IPS-18c (cell line): ENCODE results near the gene SPATA9.
A peak's percentile ranks its signal among the peaks of the same experiment; 100 is the strongest.
"Not testable (repeated sequence)": the region's sequence is repeated elsewhere in the genome, so short reads cannot be mapped to it uniquely, and the experiment has no call there.

Experiments used
- H3K4me3 ChIP-seq: 2 replicates; pipeline ENCODE4 v1.7.0; 2013; ENCODE audit warnings: low read depth, mild to moderate bottlenecking, low read length, moderate library complexity; ENCODE audit not compliant: insufficient read depth
- H3K9me3 ChIP-seq: one replicate; pipeline ENCODE4 v1.6.1; 2013; ENCODE audit warnings: mild to moderate bottlenecking, low read length, moderate library complexity; ENCODE audit not compliant: control insufficient read depth, insufficient read depth

Gene SPATA9

DNA sequence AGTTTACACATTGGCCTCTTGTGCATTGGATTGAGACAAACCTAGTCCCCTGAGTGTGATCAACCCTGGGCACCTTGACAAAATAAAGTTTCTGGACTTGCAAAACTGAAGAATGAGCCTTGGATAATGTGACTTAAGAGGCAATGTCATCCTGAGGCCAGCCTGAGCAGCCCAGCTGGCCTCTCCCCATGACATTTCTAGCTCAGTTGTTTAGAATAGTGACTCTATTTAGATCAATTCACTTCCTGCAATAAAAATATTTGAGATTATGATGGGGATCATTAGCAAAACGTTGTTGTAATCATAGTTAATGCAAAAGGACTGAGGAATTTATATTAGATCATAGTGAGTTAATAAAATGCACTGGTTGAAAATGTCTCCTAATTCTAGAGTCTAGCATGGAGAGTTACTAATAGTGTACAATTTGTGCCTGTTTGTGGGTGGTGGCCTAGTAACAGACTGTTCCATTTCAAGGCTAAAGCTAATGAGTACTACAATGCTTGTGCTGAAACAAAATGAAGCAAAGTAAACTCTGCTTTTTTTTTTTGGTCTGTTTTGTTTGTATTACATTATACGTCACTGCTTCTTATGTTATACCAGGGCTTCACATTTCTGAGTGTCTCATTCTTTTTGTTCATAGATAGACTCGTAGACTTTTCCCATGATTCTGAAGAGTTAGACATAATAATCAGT lies 37.4 kb upstream of the SPATA9 start:
- no peak overlapping the region for H3K4me3 ChIP-seq
- H3K9me3 ChIP-seq: no peaks in the 10 kb centered on the region

DNA sequence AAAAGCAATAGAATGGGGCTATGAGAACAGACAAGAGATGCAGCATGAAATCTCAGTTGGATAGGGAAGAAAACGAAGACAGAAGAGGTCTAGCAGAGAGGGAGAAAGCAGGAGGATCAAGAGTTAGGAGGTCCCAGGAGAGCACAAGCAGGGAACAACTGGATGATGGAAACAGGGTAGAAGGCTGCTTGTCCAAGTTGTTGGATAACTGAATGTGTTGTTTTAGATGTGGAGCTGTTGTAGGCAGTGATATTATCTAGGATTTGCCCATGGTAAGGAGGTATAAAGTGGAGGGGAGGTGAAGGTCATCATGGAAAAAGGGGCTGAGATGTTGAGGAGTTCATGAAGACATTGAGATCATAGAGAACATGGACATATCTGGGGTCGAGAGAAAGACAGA lies 35.9 kb upstream of the SPATA9 start:
- no peaks in the 10 kb centered on the region for H3K9me3 ChIP-seq
- H3K4me3 ChIP-seq: no peak overlapping the region

DNA sequence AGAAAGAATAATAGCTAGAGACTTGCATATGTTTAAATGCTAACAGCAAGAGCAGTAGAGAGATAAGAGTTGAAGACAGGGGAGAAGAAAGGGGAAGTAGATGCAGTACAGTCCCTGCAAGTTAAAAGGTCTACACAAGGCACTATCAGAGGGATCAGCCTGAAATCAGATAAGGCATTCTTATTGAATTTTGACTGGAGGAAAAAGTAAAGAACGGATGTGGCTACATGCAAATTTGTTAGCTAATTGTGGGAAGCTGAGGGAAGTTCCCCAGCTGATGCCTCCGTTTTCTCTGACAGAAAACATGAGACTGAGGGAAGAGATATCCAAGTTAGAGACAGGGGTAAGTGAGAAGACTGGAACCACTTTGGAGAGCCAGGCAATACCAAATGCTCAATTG lies 35.4 kb upstream of the SPATA9 start:
- Histone ChIP-seq H3K9me3 (no peaks in the 10 kb centered on the region), H3K4me3 (no peak overlapping the region)

DNA sequence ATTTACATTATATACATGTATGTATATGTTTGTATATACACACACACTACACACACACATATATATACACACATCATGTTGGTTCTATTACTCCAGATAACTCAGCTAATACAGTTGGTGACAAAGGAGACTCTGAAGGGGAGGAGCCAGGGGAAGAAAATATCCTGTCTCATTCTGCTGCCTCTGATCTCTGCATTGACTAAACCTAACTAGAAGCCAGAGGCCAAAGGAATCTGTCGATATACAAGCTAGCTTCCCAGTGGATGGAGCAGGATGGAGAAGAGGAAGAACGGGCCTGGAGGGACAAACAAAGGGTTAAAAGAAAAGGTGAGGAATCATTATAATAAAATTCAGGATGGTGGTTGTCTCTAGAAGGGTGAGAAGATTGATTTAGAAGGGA lies 34.6 kb upstream of the SPATA9 start:
- Histone ChIP-seq H3K4me3 (no peak overlapping the region), H3K9me3 (no peaks in the 10 kb centered on the region)

DNA sequence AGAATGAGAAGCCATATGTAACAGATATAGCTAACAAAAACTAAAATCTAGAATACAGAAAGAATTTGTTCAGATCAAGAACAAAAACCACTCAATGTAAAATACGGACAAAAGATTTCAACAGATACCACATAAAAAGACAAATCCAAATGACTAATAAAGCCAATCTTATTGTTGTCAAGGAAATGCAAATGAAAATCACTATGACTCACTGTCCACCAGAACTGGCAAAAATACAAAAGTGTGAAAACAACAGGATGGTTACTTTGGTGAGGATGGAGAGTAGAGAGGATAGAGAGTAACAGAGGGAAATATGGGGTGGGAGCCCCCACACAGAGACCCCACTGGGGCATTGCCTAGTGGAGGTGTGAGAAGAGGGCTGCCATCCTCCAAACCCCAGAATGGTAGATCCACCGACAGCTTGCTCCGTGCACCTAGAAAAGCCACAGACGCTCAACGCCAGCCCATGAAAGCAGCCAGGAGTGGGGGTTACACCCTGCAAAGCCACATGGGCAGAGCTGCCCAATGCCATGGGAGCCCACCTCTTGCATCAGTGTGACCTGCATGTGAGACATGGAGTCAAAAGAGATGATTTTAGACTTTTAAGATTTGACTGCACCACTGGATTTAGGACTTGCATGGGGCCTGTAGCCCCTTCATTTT lies 33.1 kb upstream of the SPATA9 start:
- Histone ChIP-seq H3K9me3 (no peaks in the 10 kb centered on the region), H3K4me3 (no peak overlapping the region)

DNA sequence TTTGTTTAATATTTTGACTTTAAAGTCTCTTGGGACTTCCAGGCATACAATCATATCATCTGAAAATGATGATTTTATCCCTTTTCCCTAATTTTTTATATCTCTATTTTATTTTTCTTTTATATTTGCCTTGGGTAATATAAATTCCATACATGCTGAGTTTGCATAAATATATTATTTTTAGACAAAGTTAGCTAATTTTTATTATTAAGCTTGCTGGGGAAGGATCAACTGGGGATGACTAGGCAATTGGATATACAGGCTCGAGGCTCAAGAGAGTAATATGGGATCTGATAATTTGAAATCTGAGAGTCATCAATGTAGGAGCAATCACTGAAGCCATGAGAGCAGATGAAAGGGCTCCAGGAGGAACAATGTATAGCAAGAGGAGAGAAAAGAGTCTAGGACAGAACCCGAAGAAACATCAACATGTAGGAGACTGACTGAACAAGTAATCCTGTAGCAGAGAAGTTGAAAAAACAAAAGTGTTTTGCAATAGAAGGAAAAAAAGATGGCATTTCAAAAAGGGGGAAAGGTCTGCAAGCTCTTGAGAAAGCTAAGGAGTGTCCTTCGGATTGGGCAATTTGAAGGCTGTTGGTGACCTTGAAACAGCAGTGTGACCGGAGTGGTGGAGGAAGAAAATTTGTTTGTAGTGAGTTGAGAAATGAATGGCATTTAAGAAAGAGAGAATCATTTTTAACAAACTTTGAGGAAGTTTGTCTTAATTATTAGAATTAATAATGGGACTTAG lies 31.3 kb upstream of the SPATA9 start:
- Histone ChIP-seq H3K9me3 (no peaks in the 10 kb centered on the region), H3K4me3 (no peak overlapping the region)

DNA sequence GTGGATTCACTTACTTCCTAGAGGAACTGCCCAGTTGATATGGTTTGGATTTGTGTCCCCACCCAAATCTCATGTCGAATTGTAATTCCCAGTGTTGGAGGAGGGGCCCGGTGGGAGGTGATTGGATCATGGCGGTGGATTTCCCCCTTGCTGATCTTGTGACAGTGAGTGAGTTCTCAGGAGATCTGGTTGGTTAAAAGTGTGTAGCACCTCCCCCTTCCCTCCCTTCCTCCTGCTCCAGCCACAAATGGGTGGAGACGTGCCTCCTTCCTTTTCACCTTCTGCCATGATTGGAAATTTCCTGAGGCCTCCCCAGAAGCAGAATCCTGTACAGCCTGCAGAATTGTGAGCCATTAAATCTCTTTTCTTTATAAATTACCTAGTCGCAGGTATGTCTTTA lies 30.5 kb upstream of the SPATA9 start:
- not testable (repeated sequence) for H3K9me3 ChIP-seq, H3K4me3 ChIP-seq

DNA sequence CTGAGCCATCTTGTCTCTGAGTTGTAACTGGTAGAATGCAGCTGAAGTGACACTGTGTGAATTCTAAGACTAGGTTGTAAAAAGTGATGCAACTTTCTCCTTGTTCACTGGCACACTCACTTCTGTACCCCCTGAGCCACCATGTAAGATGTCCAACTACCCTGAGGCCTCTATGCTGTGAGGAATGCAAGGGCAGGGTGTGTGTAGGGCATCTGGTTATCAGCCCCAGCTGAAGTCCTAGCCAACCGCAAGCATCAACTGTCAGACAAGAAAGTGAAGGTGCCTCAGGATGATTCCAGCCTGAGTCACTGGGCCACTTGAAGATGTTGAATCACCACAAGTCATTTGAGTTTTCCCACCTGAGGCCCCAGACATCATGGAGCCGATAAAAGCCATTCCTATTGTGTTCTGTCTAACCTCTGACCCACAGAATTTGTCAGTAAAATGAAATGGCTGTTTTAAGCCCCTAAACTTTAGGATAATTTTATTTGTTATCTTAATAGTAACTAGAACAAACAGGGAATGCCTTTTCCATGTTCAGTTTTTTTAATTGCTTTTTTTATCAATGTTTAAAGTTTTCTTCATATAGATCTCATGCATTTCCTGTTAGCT lies 29.7 kb upstream of the SPATA9 start:
- no peak overlapping the region for H3K4me3 ChIP-seq

DNA sequence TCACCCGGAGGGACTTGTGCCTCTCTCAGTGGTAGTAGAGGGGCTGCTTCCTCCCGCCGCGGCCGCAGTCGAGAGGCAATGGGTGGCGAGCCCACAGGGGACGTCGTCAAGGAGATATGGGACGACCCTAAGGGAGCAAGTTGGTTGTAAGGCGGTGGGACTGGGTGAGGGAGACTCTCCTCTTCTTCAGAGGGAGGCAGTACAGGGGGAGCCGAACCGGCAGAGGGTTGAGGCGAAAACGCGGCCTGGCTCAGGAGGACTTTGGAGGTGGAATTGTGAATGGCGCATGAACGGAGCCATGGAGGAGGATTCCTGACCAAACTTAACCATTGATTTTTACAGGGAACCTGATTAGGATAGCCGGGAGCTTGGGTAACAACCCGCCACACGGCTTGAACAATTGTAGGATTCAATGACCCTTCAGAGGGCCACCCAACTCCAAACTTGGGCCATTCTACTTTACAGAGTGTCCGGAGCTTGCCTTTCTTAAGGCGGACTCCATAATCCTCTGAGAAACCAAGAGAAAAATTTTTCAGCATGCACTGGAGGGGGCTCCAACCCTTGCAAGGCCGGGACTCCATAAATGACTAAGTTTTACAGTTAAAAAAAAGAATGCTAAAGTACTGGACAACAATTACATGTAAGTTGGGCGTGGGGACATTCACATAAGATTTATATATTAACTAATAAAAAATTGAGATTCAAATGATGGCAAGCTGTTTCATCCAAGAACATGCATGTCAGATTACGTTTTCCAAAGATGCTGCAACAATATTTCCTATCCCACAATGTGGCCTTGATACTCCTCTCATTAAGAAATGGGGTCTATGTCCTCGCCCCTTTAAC lies 28.9 kb upstream of the SPATA9 start:
- Histone ChIP-seq H3K9me3 (no peaks in the 10 kb centered on the region), H3K4me3 (peak overlapping the region; percentile 62)

More for the DNA sequence above, 29.7 kb upstream of the SPATA9 start:
- no peaks in the 10 kb centered on the region for H3K9me3 ChIP-seq

DNA sequence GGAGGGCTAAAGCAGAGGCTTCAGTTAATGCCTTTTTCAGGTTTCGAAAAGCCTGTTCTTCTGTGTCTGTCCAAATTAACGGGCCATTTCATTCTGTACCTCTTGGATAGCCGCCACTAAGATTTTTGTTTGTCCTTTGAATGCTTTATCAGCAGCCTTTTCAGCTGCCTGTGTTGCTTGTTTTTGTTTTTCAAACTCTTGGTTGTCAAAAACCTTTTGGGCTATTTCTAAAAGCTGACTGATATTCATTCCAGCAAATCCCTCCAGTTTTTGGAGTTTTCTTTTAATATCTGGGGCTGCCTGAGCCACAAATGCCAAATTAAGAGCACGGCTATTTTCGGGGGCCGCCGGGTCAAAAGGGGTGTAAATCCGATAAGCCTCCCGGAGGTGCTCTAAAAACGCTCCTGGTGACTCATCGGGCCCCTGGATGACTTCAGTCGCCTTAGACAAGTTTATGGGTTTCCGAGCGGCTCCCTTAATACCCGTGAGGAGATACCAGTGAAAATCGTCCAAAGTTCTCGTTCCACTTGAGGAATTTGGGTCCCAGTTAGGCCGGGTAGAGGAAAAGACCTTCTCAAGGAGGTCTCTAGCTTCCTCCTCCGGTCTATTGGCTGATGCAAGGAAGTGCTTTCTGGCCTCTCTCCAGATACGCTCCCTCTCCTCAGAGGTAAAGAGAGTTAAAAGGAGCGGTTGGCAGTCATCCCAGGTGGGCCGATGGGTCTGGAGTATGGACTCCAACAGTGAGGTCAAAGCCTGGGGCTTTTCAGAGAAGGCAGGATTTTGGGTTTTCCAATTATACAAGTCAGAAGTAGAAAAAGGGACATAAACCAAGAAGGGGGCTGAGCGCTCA lies 28.1 kb upstream of the SPATA9 start:
- H3K9me3 ChIP-seq: not testable (repeated sequence)
- H3K4me3 ChIP-seq: peak overlapping the region; percentile 62

DNA sequence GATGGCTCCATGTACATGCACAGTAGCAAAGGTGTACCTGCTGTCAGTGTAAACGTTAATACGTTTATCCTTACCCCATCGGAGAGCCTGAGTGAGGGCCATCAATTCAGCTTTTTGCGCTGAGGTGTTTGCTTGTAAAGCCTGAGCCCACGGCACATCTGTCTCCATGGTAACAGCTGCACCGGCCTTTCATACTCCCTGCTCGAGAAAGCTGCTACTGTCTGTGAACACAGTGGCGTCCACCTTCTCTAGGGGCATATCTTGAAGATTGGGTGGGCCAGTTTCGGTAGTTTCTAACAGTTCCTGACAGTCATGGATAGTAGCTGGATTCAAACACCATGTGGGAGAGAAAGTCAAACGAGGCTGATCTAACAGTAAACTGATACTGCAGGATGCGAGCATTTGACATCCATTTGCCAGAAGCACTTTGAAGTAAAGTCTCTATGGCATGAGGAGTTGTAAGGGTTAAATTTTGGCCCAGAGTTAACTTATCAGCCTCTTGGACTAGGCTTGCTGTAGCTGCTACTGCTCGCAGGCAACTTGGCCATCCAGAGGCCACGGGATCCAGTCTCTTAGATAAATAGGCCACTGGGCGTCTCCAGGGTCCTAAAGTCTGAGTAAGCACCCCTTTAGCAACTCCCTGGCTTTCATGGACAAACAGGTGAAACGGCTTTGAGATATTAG lies 27.3 kb upstream of the SPATA9 start:
- H3K9me3 ChIP-seq: no peaks in the 10 kb centered on the region
- peak overlapping the region; percentile 62; the same call in 1 of the 2 replicates for H3K4me3 ChIP-seq

DNA sequence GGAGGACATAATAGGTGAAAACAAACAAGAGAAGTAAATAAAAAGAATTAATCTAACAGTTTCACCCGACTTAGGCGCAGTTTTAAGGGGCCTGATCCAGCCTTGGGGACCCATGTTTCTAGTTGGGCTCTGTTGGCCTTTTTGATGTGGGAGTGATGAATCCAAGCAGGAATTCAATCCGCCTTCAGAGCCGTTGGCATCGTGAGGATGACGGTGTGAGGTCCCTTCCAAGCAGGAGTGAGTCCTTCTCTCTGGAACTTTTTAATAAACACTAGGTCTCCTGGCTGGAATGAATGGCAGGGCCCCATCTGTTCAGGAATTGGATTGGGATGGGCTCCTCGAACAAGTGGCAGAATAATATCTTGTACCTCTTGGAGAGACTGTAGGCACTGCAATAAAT lies 26.1 kb upstream of the SPATA9 start:
- Histone ChIP-seq H3K9me3 (no peaks in the 10 kb centered on the region), H3K4me3 (no peak overlapping the region)

DNA sequence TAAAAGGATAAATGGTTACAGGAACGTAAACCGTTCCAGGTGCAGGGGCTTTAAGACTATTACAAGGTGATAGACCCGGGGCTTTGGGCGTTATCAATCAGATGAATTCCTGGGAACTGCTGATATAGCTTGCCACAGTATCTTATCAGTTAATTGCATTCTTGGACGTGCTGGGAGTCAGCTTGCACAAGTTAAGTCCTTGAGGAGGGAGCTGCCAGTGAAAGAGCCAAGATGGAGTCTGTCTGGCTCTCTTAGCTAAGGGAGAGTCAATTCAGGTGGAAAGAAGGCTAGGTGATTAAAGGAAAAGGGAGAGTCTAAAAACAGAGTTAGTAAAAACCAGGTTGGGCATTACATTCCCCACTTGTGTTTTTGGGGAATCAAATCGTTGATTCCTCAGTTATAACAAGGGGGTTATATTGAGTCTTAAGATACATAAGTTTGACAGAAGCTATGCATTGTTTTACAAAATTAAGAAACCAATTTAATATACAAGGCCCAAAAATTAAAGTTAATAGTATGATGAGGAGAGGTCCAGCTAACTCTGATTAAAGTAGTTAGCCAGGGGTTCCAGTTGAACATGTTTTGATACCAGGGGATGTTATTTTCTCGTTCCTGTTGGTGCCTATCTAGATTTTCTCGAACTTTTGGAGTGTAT lies 24.9 kb upstream of the SPATA9 start:
- H3K9me3 ChIP-seq, H3K4me3 ChIP-seq: not testable (repeated sequence)

DNA sequence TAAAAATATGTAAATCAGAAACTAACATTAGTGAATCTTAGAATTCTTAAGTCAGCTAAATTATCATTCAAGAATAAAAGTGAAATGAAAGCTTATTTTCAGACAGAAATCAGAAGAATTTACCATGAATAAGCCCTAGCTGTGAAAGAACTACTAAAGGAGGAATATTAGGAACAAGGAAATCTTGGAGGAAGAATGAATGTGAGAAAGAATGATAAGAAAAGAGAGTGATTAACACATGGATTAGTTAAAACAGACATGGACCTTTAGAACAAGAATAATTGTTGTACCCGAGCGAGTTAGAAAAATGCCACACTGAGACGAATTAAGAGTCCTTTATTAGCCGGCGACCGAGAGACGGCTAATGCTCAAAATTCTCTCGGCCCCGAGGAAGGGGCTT lies 24.3 kb upstream of the SPATA9 start:
- no peaks in the 10 kb centered on the region for H3K9me3 ChIP-seq
- H3K4me3 ChIP-seq: no peak overlapping the region

DNA sequence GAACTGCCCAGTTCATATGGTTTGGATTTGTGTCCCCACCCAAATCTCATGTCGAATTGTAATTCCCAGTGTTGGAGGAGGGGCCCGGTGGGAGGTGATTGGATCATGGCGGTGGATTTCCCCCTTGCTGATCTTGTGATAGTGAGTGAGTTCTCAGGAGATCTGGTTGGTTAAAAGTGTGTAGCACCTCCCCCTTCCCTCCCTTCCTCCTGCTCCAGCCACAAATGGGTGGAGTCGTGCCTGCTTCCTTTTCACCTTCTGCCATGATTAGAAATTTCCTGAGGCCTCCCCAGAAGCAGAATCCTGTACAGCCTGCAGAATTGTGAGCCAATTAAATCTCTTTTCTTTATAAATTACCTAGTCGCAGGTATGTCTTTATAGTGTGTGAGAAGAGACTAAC lies 23.4 kb upstream of the SPATA9 start:
- not testable (repeated sequence) for H3K4me3 ChIP-seq, H3K9me3 ChIP-seq
